Endothelial cell of hepatic sinusoid (primary cell): ENCODE data around the gene MISP3.

Experiments
- in situ Hi-C: cut with HindIII; loops from 2 replicates; pipeline ENCODE4 v1.10.0; 2017; ENCODE audit warnings: low sequenced_read_pairs

MISP3 gene

DNA sequence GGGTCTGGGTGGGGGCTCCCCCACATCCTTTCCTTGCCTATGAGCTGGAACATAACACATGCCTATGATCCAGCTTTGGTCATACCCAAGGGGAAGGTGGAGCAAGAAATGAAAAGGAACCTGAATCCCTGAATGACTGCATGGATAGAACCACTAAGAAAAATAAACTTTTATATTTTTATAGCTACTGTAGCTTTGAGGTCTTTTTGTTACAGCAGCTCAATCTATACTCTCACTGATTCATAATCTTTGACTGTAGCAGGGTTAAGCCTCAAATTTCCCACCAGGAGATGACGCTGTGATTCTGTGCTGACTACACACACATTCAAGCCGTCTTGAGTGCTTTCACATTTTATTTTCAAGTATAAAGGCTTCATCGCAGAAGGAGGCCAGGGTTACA lies 19.6 kb upstream of the MISP3 start:
- in situ Hi-C loops = no loop called here

DNA sequence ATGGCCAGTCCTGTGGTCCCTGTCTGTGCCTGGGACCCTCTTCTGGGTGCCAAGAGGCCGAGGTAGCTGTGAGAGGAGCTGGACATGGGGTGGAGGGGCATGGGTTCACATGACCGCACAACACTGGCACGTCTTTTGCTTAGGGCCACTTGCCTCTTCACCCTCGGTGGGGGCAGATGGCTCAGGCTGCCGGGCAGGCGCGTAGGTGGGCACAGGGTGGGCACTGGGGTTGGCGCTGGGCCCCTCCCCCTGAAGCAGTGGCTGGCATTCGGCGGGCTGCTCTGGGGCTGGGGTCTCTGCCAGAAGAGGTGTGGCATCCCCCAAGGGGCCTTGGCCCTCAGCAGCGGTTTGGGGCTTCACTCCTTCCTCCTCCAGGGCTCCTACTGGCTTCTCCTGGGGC lies 19.1 kb upstream of the MISP3 start:
- in situ Hi-C loops = no loop called here

DNA sequence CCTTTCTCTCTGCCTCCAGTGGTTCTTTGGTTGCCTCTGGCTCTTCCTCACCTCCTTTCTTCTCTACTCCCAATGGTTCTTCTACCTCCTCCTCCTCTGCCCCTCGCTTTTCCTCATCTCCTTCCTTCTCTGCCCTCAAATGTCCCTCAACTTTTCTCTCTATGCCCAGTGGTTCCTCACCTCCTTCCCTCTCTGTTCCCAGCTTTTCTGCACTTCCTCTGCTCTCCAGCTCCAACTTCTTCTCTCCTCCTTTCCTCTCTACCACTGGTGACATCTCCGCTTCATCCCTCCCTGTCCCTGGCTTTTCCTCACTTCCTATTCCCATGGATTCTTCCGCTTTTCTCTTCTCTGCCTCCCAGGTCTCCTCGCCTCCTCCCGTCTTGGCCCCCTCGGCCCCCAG lies 18.5 kb upstream of the MISP3 start:
- in situ Hi-C loops = no loop called here

DNA sequence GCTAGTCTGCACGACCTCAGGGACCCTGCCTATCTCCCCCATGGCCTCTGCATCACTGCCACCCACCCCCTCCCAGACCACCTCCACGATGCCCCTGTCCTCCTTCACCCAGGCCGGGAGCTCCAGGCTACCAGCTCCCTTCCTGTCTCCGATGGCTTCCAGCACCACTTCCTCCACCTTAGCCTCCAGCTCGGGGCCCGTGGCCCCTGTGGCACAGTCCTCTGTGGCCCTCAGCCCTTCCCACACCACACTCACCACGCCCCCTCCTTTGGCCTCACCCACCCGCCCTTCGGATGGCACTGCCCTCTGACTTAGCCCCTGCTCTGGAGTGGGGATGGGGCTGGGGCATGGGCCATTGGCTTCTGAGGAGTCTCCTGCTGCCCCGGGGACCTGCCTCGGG lies 17.9 kb upstream of the MISP3 start:
- in situ Hi-C loops = no loop called here

DNA sequence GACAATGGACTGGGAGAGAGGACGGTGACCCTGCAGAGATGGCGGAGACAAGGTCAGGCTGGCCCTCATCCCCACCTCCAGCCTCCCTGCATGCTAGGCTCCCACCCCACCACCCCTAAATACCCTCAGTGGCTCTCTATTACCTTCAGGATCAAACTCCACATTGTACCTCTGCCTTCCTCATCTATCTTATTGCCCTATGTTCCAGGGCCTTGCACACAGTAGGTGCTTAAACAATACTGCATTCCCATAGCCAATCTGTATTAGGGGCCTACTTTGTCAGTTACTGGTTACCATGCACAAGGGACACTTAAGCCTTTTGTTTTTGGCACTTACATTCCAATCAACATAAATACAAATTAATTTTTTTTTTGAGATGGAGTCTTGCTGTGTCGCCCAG lies 17.2 kb upstream of the MISP3 start:
- in situ Hi-C loops = no loop called here

DNA sequence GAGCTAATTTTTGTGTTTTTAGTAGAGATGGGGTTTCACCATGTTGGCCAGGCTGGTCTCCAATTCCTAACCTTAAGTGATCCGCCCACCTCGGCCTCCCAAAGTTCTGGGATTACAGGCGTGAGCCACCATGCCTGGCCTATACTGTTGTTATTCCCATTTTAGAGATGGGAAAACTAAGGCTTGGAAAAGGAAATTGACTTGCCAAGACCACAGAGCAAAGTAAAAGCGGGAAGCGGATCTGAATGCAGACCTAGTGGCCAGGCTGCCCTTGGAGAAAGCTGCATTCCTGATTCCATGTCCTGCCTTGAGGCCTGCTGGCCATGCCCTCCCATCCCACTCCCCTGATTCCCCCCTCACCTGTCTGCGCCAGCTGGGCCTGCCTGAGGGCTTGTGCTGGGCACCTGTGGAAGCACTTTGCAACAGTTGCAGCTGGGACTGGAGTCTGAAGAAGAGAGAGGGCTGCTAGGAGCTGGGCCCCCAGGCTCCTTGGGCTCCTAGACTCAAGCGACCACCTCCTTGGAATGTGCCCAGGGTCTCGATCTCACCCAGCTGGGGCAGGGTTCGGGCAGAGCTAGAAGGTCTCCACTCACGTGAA lies 16.4 kb upstream of the MISP3 start:
- in situ Hi-C loops = no loop called here

DNA sequence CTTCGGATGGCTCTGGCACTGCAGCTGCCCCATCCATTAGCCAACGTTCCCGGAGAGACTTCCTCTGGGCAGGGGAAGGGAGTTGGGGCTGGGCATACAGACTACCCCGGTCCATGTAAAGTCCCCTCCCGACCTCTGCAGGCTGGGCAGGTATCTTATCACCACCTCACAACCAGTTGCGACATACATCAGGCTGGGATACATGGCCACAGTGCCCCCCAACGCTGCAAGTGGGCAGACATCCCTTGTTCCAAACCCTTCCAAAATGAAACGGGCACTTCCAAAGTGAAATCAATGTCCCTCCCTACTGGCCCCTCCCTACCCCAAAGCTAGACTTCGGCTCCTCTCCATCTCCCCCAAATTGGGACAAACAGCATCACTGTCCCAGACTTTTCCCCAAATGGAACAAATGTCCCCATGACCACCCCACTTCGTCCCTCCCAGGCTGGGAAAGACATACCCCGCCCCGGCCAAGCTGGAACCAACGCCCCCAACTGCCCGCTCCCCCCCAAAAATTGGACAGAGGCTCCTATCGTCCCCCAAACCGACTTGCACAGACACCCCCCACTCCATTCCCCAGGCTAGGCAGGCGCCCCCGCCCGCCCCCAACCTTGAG lies 15.7 kb upstream of the MISP3 start:
- in situ Hi-C loops = no loop called here

DNA sequence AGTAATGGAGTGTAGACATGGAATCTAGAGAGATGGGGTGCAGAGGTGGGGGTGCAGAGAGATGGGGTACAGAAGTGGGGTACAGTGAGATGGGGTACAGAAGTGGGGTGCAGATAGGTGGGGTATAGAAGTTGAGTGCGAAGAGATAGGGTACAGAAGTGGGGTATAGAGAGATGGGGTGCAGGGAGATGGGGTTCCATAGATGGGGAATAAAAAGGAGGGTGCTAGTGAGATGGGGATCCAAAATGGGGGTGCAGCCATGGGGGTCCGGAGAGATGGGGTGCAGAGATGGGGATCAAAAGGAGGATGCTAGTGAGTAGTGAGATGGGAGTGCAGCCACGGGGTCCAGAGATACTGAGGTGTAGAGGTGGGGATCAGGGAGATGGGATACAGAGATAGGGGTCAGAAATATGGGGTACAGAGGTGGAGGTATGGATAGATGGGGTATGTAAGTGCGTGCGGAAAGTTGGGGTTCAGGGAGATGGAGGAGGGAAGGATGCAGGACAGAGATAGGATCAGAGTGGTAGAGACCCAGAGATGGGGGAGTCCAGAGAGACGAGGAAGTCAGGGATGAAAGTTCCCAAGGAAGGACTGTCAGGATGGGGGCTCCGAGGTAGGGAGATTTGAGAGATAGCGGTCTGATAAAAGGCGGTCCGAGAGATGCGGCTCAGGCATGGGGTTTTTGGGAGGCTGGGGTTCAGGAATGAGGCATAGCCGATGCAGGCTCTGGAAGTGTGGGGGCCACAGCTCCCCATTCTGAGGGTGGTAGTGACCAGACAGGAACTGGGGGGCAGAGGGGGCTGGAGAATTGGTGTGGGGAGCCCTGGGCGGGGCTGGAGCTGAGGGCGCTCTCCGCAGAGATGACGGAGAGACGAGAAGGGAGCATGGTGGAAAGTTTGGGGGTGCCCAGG lies 14.1 kb upstream of the MISP3 start:
- in situ Hi-C loops = no loop called here

DNA sequence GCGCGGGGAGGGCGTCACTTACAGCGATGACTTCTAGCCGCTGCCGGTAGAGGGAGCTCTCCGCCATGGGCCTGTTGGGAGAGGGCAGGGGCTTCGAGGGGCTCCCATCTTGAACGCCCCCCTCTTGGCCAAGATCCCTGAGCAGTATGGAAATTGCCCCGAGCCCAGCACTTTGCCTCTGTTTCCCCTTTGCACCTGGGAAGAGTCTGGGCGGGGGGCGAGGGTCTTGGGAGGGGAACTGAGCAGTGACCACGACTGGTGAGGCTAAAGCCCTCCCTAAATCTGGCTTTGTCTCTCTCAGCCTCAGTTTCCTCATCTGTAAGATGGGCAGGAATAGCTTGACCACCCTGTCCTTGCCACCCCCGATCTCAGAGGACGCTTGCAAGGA lies 13.5 kb upstream of the MISP3 start:
- in situ Hi-C loops = no loop called here

DNA sequence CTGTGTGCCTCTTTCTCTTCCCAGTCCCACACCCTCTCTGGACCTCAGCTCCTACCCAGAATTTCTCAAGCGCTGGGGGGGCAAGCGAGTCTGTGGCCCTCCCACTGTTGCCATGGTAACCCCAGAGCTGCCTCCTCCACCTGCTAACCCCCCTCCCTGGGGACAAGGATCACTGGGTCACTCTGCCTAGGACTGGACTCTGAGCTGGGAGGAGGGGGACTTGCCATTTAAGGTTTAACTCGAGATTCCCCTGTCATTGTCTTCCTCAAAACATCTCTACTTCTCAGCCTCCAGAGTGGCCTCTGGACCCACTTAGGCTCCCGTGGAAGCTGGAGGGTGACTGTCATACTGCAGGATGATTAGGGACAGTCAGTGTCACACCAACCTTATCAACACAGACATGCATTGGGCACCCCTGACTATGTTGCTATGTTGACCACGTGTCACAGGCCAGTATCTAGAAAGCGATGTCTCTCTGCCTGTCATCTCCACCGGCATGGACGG lies 12.9 kb upstream of the MISP3 start:
- in situ Hi-C loops = no loop called here

DNA sequence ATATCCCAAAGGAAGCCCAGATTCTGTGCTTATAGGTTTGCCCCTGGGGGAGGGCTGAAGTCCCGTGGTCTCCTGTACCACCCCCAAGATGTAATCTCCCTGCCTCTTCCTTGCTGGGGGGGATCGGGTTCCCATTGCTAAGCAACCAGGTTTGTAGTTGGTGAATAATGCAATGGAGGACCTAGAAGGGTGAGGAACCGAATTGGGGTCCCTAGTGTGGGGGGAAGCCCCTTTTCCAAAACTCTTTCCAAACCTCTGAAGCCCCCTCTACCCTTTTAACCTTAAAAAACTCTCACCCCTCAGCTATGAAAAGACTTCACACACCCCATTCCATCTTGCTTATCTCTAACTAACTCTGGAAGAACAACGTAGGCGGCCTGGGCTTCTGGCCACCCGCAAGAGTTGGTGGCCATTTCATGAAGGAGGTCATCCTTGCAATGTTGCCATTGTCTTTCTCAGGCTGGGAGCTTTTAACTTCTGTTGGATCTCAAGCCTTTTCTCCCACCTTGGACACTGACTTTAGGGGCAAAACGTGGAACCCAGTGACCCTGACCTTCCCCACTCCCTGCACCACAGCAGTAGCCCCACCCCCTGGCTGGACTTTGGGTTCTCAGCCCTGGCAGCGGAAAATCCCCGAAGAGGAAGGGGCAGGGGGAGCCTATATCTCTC lies 11.4 kb upstream of the MISP3 start:
- in situ Hi-C loops = no loop called here

DNA sequence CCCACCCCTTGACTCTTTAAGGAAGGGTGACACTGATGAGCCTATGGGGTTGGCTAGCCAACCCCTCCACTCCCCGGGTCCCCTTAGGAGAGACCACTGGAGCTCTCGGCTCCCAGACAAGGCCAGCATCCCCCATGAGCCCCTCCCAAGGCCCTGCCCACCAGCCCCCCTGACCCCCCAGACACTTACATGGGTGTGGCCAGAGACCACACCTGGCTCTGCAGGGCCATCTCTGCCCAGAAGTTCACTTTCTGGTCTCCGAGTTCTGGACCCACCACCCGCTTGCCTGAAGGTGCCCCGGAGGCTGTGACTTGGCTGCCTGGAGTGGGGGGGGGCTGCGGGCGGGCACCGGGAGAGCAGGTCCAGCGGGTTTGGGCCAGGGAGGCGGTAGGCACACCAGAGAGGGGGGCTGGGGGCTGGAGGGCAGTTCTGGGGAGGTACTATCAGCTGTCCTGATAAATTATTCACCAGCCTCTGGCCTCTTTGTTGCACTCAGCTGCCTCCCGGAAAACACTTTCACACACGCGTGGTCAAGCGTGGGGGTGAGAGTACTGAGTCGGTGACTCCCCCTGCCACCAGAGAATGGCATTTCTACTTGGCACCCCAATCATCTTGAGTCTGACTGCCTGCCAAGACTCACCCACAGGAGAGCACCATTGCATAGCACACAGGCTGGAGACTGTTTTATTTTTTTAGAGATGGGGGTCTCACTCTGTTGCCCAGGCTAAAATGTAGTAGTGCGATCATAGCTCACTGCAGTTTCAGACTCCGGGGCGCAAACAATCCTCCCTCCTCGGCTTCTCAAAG lies 10.6 kb upstream of the MISP3 start, which contains the start of gene PALM3:
Gene PALM3 (minus strand): TSS at position 326 of the 807 bp plus-strand sequence. CDS start 96 bp downstream, at position 230.
- in situ Hi-C loops = no loop called here

DNA sequence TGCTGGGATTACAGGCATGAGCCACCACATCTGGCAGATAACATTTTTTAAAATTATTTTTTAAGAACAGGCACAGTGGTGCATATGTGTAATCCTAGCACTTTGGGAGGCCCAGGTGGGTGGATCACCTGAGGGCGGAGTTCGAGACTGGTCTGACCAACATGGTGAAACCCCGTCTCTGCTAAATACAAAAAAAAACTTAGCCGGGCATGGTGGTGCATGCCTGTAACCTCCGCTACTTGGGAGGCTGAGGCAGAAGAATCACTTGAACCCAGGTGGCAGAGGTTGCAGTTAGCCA lies 10.1 kb upstream of the MISP3 start:
- in situ Hi-C loops = no loop called here

DNA sequence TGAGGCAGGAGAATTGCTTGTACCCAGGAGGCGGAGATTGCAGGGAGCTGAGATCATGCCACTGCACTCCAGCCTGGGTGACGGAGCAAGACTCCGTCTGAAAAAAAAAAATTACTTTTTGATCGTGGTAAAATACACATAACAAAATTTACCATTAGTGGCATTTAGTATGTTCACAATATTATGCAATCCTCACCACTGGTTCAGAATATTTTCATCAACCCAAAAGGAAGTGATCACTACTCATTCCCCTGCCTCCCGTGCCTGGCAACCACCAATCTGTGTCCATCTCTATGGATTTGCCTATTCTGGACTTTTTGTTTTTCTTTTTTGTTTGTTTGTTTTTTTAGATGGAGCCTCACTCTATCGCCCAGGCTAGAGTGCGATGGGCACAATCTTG lies 9.5 kb upstream of the MISP3 start:
- in situ Hi-C loops = no loop called here

DNA sequence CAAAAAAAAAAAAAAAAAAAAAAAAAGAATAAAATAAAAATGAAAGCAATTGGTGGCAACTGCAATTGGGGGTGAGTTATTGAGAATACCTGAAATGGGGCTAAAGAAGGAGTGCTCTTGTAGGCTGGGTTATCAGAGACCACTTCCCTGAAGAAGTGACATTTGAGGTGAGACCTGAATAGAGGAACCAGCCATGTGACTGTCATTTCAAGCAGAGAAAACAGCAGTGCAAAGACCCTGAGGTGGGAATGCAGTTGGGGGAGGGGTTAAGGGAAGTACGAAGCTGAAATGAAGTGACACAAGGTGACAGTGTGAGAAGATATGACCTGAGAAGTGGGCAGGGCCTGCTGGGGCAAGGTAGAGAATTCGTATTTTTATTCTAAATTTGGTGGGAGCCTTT lies 6.5 kb upstream of the MISP3 start:
- in situ Hi-C loops = no loop called here

DNA sequence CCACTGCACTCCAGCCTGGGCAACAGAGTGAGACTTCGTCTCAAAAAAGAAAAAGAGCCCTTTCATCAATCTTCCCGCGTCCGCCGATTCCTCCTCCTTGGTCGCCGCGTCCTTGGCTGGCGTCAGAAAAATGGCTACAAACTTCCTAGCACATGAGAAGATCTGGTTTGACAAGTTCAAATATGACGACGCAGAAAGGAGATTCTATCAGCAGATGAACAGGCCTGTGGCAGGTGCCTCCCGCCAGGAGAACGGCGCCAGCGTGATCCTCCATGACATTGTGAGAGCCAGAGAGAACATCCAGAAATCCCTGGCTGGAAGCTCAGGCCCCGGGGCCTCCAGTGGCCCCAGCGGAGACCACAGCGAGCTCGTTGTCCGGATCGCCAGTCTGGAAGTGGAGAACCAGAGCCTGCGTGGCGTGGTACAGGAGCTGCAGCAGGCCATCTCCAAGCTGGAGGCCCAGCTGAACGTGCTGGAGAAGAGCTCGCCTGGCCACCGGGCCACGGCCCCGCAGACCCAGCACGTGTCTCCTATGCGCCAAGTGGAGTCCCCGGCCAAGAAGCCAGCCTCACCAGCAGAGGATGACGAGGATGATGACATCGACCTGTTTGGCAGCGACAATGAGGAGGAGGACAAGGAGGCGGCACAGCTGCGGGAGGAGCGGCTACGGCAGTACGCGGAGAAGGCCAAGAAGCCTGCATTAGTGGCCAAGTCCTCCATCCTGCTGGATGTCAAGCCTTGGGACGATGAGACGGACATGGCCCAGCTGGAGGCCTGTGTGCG lies 2.1 kb upstream of the MISP3 start:
- in situ Hi-C loops = no loop called here

DNA sequence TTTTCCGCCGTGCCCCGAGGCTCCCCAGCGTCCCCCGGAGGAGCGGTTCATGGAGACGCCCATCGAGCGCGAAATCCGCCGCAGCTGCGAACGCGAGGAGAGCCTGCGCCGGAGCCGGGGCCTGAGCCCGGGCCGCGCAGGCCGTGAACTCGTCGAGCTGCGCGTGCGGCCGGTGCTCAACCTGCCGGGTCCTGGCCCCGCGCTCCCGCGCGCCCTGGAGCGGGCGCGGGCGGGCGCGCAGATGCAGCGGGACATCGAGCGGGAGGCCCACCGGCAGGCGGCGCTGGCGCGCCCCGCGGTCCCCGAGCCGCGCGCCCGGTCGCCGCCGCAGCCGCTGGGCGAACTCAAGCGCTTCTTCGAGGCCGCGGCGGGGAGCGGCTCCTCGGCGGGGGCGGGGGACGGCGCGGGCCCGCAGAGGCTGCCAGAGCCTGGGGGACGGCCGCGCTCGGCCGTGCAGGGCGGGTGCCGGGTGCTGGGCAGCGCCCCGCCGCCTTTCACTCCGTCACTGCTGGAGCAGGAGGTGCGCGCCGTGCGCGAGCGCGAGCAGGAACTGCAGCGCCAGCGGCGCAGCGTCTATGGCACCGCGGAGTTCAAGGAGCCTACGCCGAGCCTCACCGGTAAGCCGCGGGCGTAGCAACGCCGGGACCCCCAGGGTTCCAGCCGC lies 807 bp downstream of the MISP3 start:
- in situ Hi-C loops = no loop called here

DNA sequence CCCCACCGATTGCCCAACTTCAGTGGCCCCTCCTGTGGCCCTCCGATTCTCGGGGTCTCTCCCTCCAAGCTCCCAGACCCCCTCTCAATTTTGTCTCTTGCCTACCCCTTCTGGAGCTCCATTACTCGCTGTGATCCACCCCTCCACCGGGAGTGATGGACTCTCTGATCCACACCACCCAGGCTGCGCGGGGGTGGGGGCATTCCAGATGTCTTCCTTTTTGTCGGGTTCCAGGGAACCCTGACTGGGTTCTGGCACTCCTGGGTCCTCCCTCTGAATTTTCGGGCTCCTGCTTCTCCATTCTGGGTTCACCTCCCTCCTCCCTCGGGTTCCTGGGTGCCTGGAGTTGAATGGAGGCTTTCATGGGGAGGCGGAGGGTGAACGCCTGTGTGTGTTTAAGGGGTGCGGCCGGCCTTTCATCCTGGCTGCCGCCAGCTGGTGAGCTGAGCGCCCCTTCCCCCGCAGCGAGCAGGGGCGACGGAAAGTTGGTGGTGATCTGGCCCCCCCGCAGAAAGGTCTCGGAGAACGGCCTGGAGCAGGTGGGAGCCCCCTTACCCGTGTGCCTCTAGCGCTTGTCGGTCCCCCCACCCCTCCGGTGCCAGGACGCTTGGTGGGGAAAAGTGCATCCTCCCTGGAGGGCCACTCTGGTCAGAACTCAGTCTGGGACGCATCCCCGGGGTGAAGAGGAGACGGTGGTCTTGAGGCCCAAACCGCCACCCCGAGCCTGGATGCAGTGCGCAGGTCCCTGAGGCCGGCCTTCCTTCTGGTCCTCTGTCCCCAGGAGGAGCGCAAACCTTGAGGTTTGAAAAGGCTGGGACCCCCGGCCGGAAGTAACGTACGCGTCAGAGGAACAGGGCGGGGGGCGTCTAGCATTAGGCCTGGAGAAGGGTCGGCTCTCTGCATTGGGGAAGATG lies 1.6 kb downstream of the MISP3 start:
- in situ Hi-C loops = no loop called here
